CD4-positive, alpha-beta T cell treated with Interleukin-15 for 4 hours (primary cell): ENCODE data around the gene SHC2.
"Not testable (repeated sequence)": the region's sequence is repeated elsewhere in the genome, so short reads cannot be mapped to it uniquely, and the experiment has no call there.

Source experiments
- DNase-seq: peaks from one replicate; pipeline ENCODE4 v3.0.0-alpha.2; 2020; ENCODE audit warnings: low spot score

Gene SHC2

GRCh38 chr19:423691-424466 is 37.0 kb downstream of the SHC2 start:
- DNase-seq = no peak

DNA sequence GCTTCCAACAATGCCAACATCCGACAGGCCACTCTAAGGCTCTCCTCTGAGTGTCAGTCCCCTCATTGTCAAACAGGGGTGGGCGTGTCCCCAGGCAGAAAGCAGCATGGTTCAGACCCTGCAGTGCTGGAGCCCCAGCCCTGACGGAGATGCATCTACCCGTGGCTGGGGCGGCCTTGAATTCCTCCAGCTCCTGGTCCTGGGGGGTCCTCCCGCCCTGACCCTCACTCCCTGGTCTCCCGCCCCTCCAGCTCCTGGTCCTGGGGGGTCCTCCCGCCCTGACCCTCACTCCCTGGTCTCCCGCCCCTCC is 38.0 kb downstream of the SHC2 start:
- not testable (repeated sequence) for DNase-seq

DNA sequence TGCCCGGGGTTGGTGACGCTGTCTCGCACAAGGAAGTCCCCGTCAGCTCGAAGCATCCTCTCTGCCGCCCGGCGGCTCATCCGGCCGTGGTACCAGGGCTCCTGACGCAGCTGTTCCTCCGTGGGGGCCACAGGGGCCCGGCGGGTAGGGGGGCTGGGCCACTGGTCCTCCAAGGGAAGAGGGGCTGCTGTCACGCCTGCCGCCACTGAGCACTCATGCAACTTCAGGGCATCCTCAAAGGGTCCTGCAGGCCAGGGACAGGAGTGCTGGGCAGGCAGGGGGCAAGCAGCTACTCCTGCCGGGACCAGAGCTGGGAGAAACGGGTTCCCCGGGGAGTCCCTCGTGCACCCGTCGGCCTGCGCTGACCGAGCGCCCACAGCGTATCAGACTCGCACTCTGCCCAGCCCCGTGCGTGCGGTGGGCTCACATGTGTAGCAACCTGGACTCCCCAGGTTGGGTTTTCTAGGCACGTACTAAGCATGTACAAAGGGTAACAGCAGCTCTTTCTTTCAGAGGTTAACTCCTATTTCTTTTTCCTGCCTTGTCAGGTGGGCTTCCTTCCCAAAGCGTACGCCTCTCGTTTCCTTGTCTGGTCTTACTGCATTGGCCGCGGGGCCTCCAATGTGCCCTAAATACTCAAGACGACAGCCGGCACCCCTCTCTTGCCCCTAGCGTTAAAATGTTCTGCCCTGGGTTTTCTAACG is 38.5 kb downstream of the SHC2 start:
- DNase-seq = no peak

GRCh38 chr19:419721-420515 is 40.9 kb downstream of the SHC2 start:
- no peak for DNase-seq

- no peak for DNase-seq
Observed at GRCh38 chr19:418761-419671, 41.8 kb downstream of the SHC2 start.

DNA sequence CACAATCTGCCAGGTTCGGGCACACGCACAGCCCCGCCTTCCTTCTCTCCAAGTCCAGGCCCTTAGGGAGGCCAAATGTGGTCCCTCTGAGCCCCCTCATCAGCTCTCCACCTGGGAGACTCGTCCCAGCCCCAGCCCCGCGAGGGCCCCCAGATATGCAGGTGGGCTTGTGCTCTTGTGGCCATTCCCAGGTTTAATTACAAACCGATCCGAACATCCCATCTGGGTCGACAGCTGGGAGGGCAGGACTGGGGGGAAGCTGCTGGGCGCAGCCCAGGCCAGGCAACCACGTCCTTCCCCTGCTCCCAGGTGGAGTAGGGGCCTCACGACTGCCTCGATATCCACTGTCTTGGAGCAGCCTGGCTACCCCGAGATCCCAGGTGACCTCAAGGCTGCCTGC is 44.4 kb downstream of the SHC2 start:
- DNase-seq = no peak

- DNase-seq = no peak
Observed at GRCh38 chr19:415292-415691, 45.5 kb downstream of the SHC2 start.

DNA sequence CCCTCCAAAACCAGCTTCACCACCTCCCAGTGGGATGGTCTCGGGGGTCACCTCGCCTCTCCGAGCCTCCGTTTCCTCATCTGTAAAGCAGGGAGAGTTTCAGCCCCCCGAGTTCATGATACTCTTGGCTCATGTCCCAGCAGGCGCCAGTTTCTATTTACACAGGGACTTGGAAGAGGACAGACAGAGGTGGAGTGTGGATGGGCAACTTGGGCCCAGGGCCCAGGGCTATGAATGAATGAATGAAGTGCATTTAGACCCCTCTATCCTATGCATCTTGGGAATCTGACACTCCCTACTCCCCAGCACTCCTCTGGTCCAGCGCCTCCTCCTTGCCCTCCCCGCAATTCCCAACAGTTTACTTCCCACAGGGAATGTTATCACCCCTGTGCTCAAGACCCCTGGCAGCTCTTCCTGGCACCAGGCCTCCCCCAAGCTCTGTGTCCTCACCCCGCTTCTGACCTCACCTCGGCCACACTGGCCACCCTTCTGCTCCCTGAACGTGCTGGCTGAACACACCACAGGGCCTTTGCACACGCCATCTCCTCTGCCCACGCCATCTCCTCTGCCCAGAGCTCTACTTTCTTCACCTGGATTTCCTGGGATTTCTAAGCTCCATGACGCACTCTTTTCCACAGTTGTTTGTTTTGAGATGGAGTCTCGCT is 46.9 kb downstream of the SHC2 start:
- DNase-seq = no peak

DNA sequence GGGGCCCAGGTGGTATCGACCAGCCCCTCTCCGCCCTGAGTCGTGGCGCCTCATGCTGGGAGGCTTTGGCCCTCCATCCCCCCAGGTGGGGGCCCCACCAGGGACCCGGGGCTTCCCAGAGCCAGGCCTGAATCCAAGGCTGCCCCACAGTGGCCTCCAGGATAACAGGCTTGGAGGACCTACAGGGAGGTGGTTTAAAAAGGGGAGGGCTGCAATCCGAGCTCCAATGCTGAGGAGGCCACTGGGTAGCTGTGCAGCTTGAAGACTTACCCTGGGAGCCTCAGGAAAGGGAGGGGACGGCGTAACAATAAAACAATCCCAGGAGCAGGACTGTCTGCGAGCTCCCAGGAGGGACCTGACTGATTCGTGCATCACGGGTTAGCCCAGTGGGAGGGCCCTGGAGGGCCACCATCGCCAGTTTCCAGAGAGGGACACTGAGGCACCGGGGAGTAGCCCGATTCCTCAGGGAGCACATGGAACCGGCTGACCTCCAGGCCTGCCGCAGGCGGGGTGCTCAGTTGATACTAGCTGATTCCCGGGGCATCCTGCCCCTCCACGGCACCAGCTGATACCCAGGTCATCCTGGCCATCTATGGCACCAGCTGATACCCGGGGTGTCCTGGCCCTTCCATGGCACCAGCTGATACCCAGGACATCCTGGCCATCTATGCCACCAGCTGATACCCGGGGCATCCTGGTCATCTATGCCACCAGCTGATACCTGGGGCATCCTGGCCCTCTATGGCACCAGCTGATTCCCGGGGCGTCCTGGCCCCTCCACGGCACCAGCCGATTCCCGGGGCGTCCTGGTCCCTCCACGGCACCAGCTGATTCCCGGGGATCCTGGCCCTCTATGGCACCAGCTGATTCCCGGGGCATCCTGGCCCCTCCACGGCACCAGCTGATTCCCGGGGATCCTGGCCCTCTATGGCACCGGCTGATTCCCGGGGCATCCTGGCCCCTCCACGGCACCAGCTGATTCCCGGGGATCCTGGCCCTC is 48.2 kb downstream of the SHC2 start:
- DNase-seq = no peak

- no peak for DNase-seq
Observed at GRCh38 chr19:411723-412355, 49.0 kb downstream of the SHC2 start.

DNA sequence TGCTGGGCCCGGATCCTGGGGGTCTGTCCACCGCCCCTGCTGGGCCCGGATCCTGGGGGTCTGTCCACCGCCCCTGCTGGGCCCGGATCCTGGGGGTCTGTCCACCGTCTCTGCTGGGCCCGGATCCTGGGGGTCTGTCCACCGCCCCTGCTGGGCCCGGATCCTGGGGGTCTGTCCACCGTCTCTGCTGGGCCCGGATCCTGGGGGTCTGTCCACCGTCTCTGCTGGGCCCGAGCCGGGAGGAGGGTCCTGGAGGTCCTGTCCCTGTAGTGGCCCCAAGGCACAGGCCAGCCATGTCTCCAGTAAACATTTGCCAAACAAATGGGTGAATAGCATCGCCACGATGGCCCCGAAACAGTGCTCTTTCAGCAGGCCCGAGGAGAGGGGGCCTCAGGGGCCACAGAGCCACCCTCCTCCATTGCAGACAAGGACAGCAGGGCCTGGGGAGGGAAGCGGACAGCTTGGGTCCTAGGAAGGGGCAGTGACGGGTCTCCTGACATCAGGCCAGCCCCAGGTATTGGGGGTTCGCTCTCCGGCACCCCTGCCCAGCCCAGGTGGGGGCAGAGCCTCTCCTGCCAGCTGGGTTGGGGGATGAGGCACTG is 49.6 kb downstream of the SHC2 start:
- DNase-seq = not testable (repeated sequence)

DNA sequence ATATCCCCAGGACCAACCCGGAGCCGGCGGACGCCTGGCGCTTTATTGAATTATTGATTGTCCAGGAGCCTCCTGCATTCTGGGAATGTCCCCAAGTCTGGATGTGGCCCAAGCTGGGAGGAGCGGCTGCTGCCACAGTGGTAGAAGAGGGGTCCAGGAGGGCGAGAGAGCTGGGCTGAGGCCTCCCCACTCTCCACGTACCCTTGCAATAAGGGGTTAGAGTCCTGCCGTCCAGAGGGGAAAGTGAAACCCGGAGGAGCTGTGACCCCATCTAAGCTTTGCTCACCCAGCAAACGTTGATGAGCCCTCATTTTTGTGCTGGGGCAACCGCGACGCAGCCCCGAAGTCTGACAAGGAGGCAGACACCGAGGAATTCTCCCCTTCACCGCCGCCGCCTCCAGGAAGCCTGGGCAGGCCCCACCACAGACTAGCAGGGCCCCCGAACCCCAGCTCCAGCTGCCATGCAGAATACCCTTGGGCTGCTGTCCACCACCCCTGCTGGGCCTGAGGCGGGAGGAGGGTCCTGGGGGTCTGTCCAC is 50.5 kb downstream of the SHC2 start:
- DNase-seq = no peak

- DNase-seq = no peak
Observed at GRCh38 chr19:409516-410242, 51.2 kb downstream of the SHC2 start.

- no peak for DNase-seq
Observed at GRCh38 chr19:408902-409515, 51.8 kb downstream of the SHC2 start, which contains the start of gene C2CD4C. Gene C2CD4C, minus strand, starts transcription at chr19:409147. Its CDS starts 786 bp downstream, at chr19:408361.

- DNase-seq = no peak
Observed at GRCh38 chr19:408441-408901, 52.4 kb downstream of the SHC2 start.

- DNase-seq = no peak
Observed at GRCh38 chr19:407511-408440, 53.1 kb downstream of the SHC2 start.
